Cardiac septum (tissue), 1 donor: Measurements from ENCODE around the gene OR8D1. TPM values are rescaled to one million over a fixed set of nuclear protein-coding genes. Genes with fewer than 3 reads are reported as not detected.
"Not testable (repeated sequence)": the region's sequence is repeated elsewhere in the genome, so short reads cannot be mapped to it uniquely, and the experiment has no call there.

Experiments
- DNase-seq: peaks from one replicate; pipeline ENCODE4 v3.0.0-alpha.2; 2020; ENCODE audit warnings: low spot score
- intact Hi-C: fragments of 100-400 bp; cut with DNase I; formaldehyde crosslinking; loops from one replicate; pipeline ENCODE4 v1.14.0; 2022
- total RNA-seq: library from RNA; stranded (reverse); fragmentation: NEBNext Ultra II Directional; extraction: Animal tissue kit (Norgen Biotek cat#: 25700); gene quantifications from one replicate; pipeline ENCODE4 v1.2.1, GENCODE V29; 2021
- donor health status: DM: no; HTN: no; CAD: no.

OR8D1 gene
- total RNA-seq, 1 donor from 2014 or later: not detected

DNA sequence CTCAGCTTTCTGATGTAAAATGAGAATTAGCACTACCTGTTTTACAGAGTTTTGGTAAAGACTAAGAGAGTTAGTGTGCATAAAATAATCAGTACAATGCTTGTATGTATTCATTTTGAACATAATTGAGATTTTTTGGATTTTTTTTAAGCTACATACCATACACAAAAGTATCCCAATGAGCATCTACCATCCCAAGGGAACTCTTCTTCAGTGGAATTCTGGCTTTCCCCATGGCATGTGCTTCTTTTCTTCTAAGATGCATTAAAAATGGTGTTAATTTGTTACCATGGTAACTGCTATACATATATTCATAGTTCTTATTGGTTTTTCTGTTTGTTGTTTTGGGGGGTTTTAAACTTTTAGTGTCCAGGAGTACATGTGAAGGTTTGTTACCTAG, 17.7 kb downstream of the OR8D1 start:
- no peak for DNase-seq
- intact Hi-C loops: no loop called here

DNA sequence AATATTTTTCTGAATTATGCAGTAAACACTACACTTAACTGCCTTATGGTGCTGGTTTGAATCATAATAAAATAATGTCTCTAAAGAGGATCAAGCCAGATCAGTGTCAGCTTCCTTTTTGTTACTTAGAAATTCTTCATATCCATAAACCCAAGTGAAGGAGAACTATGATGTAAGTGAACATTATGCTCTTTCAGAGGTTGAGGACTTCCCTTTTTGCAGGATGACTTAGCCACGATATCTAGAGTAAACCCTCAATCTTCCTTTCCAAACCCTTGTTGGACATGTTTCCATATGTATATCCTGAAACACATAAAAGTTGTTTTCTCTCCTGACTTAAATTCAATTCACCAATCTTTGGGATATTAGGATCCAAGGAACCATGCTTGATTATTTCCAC, 19.1 kb downstream of the OR8D1 start:
- no peak for DNase-seq
- intact Hi-C loops: no loop called here

DNA sequence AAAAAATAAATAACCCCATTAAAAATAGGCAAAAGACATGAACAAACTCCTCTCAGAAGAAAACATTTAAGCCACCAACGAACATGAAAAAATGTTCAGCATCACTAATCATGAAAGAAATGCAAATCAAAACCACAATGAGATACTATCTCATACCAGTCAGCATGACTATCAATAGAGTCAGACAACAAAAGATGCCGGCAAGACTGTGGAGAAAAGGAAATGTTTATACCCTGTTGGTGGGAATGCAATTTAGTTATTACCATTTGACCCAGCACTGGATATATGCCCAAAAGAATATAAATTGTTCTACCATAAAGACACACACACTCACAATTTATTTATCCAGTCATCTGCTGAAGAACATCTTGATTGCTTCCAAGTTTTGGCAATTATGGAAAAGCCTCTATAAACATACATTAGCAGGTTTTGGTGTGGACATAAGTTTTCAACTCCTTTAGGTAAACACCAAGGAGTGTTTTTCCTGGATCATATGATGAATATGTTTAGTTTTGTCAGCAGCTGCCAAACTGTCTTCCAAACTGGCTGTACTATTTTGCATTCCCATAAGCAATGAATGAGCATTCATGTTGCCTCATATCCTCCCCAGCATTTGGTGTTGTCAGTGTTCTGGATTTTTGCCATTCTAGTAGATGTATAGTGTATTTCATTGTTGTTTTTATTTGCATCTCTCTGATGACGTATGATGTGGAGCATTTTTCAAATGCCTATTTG, 28.0 kb downstream of the OR8D1 start:
- intact Hi-C loops: no loop called here
- DNase-seq: no peak

DNA sequence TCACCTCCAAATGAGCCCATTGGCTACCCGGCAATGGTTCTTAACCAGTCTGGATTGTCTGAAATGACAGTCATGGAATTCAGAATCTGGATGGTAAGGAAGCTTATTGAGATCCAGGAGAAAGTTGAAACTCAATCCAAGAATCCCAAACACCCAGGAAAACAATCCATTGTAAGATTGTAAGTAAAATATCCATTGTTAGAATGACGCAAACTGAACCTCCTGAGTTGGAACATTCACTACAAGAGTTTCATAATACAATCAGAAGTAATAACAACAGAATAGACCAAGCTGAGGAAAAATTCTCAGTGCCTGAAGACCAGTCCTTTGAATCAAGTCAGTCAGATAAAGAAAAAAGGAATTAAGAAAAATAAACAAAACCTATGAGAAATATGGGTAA, 35.5 kb downstream of the OR8D1 start:
- no peak for DNase-seq
- intact Hi-C loops: no loop called here

DNA sequence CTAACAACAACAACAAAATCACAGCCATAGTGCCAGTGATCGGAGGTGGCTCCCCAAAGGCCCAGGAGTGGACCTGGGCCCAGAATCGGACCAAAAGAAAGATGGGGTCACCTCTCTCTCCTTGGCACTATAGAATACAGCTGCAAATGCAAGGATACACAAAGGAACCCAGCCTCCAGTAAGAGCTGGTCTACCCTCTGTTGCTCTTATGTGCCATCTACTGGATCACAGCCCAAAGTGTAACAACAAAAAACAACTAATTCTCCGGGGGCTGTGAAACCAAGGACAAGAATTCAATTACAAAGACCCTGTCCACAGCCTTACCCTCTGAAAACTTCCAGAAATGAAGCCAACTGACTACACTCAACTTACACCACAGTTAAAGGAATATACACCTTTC, 35.9 kb downstream of the OR8D1 start:
- intact Hi-C loops: no loop called here
- no peak for DNase-seq

DNA sequence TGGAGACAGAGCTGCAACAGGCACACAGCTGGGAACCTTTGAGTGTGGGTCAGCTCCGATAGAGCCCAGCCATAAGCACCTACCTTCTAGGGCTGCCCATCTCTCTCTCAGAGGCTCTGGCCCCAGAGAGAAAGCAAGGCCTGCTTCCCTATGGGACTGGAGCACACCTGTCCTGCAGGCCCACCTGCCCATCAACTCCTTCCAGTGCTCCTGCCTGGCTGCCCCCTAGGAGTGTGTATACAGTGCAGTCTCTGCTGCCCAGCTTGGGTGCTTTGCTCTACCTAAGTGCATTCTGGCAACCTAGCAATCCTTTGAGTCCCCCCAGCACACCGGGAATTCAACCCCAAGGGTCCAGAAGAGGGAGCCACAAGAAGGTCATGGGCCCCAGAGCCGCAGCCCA, 36.5 kb downstream of the OR8D1 start:
- intact Hi-C loops: no loop called here
- DNase-seq: no peak

DNA sequence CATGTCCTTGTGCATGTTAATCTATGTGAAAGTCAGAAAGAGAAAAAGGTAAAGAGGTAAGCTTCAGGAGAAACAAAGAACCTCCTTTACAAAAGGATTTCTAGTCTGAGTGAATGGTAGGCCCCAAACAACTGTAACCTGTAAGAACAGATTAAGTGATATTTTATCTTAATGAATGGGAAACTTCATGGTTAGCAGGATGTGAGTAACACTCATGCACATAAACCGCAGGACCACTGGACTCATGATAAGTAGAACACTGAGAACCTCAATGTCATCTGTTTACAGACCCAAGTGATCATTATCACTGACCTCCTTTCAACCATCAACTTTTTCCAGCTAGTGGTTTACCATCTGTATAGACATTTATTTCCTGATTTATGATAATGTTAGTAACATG, 37.7 kb downstream of the OR8D1 start:
- intact Hi-C loops: no loop called here
- DNase-seq: no peak

DNA sequence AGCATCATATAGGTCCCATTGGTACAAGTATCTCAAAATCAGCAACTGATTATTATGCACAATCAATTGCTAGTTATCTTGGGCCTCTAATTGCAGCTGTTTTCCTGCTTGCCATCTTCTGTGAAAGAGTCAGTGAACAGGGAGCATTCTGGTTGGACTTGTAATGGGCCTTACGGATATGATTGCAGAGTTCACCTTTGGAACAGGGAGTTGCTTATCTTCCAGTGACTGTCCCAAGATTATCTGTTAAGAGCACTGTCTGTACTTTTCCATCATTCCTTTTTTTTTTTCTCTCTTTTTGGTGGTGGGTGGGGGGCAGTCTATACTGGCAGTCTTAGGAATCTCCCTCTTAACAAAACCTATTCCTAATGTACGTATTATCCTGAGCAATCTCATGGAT, 39.7 kb downstream of the OR8D1 start:
- DNase-seq: no peak
- intact Hi-C loops: no loop called here

DNA sequence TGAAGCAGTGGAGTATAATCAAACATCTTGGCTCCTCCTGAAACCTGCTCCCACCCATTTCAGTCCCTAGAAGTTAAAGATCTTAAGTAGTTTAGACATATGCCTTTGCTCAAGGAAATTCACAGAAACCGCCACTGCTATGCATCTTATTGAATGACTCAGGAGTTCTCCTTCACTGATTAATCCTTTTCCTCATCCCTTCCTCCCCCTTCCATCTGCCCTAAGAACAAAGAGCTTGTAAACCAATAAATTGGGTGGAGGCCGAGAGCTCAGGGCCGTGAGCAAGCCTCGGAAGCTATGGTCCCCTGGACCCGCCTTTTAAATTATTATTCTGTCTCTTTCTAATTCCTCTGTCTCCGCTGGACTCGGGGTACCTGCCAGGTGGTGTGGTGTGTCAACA, 42.9 kb downstream of the OR8D1 start:
- DNase-seq, intact Hi-C loops: not testable (repeated sequence)

DNA sequence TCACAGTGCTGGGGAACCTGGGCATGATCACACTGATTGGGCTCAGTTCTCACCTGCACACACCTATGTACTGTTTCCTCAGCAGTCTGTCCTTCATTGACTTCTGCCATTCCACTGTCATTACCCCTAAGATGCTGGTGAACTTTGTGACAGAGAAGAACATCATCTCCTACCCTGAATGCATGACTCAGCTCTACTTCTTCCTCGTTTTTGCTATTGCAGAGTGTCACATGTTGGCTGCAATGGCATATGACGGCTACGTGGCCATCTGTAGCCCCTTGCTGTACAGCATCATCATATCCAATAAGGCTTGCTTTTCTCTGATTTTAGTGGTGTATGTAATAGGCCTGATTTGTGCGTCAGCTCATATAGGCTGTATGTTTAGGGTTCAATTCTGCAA, 48.7 kb downstream of the OR8D1 start:
- intact Hi-C loops, DNase-seq: not testable (repeated sequence)

DNA sequence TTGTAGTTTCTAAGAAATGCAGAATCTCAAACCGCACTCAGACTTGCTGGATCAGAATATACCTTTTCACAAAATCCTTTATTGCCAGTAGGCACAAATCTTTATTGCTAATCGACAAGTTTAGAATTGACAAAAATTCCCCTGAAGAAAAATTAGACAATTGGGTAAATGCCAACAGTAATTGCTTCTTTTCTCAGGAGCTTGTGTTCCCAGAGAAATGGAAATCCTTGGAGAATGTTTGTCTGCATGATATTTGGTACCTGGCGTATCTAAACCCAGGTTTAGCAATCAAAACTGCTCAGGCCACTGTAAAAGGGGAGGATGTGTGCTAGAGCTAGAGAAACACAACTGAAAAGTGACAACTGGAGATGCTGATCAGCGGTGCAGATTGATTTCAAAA, 57.7 kb downstream of the OR8D1 start, which contains the start of gene OR8G5:
TSS of gene OR8G5 (plus strand) at position 301 of the 400 bp plus-strand sequence. CDS start 8,556 bp downstream, outside the sequence.
- DNase-seq: no peak
- intact Hi-C loops: no loop called here

Other genes with a start within 250 kb of the OR8D1 start
- 4.3 TPM for gene VWA5A, start 198.5 kb downstream of the OR8D1 start, total RNA-seq
- not detected for gene OR10D3, start 130.6 kb downstream of the OR8D1 start, total RNA-seq
- not detected for gene OR8G1, start 72.9 kb downstream of the OR8D1 start, total RNA-seq
- not detected for gene OR8G5, start 57.6 kb downstream of the OR8D1 start, total RNA-seq
- gene OR8D2, start 6.2 kb upstream of the OR8D1 start, total RNA-seq: not detected
- gene OR8B2, start 70.5 kb upstream of the OR8D1 start, total RNA-seq: not detected
- gene OR8B3, start 85.1 kb upstream of the OR8D1 start, total RNA-seq: not detected
- gene OR8B4, start 110.9 kb upstream of the OR8D1 start, total RNA-seq: not detected
- gene OR8B8, start 131.7 kb upstream of the OR8D1 start, total RNA-seq: not detected
- gene OR8B12, start 229.7 kb upstream of the OR8D1 start, total RNA-seq: not detected